ENCODE measurements around the gene FRMD8.

FRMD8 gene, protein sequence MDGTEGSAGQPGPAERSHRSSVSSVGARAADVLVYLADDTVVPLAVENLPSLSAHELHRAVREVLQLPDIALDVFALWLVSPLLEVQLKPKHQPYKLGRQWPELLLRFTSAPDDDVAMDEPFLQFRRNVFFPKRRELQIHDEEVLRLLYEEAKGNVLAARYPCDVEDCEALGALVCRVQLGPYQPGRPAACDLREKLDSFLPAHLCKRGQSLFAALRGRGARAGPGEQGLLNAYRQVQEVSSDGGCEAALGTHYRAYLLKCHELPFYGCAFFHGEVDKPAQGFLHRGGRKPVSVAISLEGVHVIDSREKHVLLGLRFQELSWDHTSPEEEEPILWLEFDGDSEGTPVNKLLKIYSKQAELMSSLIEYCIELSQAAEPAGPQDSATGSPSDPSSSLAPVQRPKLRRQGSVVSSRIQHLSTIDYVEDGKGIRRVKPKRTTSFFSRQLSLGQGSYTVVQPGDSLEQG

DNA sequence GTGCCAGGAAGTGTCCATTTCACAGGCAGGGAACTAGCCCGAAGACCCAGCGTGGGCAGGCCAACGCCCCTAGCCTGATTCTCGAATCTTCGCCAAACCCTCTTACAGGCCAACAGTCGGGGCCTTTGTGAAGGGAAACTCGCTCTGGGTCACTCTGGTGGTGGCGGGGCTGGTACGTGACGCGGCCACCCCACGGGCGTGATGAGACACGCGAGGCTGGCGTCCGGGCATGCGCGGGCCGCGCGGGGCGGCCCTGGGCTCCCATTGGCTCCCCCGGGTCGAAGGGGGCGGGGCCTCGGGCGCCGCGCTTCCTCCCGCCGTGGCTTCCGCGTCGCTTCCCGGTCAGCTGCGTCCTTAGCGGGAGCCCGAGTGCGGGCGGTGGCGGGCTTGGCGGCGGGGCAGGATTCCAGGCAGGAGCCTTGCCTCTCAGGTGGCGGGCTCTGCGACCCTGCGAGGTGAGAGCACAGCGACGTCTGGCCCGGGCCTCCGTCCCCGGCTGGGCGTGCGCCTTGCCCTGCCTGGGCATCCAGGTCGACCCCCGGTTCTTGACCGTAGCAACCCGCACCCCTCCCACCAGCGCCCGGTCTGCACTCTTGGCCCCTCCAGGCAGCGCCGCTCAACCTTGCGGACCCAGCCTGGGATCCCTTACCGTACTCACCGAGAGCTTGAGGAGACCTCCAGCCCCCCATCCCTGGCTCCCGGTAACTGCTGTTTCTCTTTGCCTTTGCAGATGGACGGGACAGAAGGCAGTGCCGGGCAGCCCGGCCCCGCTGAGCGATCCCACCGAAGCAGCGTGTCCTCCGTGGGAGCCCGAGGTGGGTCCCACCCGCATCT, at the start of gene FRMD8:
TSS of gene FRMD8 (plus strand) at position 331 of the 834 bp plus-strand sequence. CDS start at position 731, 400 bp downstream.
- peak; percentile 75 to 84 for DNase-seq

DNA sequence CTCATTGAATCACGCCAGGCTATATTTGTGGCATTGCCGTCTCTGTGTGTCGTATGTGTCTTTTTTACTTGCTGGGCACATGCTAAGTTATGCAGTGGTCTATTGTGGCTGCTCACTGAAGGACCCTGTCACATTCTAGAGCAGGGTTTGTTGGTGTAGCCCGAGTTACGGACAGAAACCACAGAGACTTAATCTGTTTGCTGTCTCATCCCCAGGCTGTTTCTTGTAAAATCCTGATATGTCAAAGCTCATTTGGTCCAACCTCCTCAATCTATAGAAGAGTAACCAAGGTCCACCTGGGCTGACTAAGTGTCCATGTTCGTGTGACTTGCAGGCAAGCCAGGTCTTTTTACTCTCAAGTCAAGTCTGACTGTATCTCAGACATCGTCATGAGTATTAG, 47.8 kb upstream of the FRMD8 start:
- DNase-seq, result no peak

DNA sequence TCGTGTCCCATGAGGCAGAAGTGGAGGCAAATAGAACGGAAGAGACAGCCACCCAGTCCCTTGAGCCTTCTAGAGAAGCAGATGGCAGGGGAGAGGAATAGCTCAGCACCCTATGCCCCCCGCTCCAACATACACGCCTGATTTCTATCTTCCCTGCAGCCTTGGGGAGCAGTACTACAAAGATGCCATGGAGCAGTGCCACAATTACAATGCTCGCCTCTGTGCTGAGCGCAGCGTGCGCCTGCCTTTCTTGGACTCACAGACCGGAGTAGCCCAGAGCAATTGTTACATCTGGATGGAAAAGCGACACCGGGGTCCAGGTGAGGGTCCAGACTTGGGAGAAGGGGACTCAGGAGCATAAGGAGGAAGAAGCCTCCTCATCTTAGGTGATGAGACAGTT, 46.2 kb upstream of the FRMD8 start:
- DNase-seq, result no peak

DNA sequence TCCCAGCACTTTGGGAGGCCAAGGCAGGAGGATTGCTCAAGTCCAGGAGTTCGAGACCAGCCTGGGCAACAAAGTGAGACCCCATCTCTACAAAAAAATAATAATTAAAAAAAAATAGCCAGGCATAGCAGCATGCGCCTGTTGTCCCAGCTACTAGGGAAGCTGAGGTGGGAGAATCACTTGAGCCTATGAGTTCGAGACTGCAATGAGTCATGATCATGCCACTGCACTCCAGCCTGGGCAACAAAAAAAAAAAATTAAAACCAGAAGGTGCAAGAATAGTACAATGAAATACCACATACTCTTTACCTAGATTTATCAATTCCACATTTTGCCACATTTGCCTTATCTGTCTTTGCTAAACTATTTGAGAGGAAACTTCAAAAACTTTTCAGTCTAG, 44.6 kb upstream of the FRMD8 start:
- no peak for DNase-seq

DNA sequence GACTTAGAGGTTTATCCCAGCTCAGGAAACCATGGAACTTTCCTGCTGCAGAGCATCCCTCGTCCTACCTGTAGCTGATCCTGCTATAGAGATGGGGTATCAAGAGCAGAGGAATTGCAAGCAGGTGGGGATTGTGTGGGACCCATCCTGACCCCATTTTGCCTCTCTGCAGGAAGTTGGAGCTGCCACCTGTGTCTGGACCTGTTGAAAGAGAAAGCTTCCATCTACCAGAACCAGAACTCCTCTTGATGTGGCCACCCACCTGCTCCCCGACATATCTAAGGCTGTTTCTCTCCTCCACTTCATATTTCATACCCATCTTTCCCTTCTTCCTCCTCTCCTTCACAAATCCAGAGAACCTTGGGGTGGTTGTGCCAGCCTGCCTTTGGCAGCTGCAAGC, 34.9 kb upstream of the FRMD8 start:
- DNase-seq, result no peak

DNA sequence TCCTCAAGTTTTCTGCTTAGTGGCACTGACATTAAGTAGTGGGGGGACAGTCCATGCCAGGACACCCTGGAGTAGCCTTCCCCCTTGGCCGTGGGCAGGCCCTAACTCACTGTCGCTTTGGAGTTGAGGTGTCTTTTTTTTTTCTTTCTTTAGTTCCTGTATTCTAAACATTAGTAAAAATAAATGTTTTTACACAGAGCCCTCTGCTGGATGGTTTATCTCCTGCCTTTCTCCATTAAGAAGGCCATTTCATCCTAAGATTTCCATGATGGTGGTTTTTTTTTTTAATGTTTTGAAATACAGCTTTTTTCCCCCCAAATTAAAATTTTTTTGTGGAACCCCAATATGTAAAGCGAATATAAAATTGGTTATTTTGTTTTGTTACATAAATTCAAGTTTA, 33.7 kb upstream of the FRMD8 start:
- DNase-seq, result no peak

DNA sequence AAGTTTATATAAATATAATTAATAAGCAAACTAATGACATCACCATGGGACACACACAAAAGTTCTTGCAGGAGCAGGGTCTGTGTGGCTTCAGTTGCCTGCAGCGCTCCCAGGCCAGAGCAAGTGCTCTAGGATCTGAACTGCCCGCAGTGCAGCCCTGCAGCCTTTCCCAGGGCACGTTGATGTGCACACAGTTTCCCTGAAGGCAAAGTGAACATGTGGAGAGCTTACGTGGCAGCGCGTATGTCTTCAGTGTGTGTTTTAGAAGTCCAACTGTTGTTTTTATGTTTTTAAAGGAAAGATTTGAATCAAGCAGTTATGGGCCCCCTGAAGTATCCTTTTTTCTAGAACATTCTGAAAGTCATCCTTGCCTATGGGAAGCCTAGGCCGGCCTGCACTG, 33.1 kb upstream of the FRMD8 start:
- no peak for DNase-seq

DNA sequence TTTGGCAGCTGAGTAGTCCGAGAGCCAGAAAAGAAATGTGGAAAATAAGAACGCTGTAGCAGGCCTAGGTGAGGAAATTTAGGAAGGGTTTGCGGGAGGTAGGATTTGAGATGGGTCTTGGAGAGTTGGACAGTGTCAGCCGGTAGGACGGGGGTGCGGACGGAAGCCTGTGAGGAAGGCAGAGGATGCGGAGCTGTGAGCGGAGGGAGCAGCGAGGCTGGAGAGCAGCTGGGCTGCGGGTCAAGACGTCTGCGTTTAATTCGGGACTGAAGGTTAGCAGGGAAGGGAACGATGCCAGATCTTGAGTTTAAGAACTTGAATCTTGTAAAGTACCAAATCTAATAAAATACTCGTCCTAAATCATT, 32.6 kb upstream of the FRMD8 start:
- DNase-seq, result no peak

DNA sequence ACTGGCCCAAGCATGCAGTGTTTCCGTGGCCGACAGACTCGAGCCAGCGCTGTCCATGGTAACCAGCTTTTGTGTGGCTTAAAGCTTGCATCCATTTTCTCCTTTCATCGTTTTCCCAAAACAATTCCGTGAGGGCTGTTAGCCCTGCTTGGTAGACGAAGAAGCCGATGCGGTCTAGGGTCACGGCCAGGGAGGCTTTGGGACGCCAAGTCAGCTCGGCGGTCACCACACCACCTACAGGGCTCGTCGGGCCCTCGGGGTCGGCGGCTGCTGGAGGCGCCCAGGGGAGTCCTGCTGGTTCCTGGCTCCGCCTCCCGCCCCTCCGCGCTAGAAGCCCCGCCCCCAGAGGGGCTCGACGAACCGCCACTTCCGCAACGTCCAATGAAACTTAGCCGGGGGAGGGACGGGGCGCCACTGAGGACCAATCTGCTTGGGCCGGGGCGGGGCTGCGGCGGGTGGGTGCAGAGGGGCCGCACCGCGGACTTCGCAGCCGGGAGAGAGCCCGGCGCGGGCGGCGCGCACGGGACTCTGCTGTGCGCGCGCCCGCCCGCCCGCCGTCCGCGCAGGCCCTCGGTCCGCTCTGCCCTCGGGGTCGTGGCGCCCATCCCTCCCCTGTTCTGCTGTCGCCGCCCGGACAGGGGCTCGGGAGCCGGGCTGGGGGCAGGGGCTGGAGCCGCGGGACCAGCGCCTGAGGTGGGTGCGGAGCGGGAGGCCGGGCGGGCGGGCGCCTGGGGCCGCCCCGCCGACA, 32.0 kb upstream of the FRMD8 start, which contains the start of gene TIGD3:
TSS of gene TIGD3 (plus strand) at position 487 of the 748 bp plus-strand sequence. CDS start 1,058 bp downstream, outside the sequence.
- DNase-seq, result peak; percentile 95

DNA sequence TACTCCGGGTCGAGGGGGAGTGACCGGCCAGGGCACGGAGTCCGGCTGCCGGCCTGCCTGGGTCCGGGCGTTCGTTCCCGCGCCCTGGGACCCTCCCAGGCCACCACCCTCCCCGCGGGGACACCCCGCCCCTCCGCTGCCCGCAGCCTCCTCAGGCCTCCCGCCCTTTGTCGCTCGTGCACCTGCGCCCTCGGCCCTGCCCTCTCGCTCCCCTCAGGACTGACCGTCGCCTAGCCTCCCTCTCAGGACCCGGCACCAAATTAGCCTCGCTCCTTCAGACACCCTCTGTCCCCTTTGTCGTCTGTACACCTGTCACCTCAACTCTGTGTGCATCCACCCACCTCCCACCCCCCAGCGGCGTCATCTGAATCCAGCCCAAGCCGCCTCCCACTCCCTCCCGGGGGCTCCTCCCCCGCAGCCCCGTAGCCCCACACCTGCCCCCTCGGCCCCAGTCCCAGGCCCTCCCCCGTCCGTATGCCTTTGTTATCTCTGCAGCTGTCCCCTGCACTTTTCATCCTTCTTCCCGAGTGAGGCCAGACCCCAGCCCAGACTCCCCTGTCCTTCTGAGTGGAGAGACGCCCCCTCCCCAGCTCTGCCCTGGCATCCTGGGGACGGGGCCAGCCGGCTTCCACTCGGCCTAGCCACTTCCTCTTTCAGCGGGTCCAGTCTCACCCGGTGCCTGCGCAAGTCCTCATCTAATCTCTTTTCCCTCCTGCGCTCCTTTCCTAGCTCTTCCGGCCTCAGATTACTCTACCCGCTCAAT, 31.2 kb upstream of the FRMD8 start:
- peak; percentile 61 to 66 for DNase-seq

DNA sequence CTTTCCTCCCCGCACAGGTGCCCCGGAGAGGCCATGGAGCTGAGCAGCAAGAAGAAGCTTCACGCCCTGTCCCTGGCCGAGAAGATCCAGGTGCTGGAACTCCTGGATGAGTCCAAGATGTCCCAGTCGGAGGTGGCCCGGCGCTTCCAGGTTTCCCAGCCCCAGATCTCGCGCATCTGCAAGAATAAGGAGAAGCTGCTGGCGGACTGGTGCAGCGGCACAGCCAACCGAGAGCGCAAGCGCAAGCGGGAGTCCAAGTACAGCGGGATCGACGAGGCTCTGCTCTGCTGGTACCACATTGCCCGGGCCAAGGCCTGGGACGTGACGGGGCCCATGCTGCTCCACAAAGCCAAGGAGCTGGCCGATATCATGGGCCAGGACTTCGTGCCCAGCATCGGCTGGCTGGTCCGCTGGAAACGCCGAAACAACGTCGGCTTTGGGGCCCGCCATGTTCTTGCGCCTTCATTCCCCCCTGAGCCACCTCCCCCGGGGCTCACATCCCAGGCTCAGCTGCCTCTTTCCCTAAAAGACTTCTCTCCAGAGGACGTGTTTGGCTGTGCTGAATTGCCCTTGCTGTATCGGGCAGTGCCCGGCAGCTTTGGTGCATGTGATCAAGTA, 30.6 kb upstream of the FRMD8 start:
- no peak for DNase-seq

DNA sequence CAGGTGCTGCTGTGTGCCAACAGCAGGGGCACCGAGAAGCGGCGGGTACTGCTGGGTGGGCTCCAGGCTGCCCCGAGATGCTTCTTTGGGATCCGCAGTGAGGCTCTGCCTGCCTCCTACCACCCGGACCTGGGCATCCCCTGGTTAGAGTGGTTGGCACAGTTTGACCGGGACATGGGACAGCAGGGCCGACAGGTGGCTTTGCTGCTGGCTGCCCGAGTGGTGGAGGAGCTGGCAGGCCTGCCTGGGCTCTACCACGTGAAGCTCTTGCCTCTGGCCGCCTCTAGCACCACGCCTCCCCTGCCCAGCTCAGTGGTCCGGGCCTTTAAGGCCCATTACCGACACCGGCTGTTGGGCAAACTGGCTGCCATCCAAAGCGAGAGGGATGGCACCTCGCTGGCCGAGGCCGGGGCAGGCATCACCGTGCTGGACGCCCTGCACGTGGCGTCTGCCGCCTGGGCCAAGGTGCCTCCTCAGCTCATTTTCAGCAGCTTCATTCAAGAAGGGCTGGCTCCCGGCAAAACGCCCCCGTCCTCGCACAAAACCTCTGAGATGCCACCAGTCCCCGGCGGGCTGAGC, 30.0 kb upstream of the FRMD8 start:
- DNase-seq, result no peak

DNA sequence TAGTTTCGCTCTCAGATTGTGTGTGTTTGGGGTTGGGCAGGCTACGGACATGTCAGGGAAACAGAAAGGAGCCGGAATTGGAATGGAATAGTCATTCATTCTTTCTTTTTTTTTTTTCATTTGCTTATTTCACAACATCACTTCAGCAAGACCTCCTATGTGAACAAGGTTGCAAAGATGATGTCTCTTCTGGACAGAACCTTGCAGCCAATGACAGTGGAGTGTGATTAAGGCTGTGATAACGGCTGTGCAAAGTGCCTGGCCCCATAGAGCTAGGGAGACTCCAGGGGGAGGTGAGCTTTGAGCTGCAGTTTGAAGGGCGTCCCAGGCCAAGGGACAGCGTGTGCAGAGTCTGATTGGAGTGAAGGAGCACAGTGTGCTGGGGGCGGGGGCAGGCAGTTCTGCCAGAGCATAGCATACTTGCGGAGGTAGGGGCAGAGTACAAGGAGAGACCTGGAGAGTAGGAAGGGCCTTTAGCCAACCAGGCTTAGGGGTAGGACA, 28.5 kb upstream of the FRMD8 start:
- no peak for DNase-seq

DNA sequence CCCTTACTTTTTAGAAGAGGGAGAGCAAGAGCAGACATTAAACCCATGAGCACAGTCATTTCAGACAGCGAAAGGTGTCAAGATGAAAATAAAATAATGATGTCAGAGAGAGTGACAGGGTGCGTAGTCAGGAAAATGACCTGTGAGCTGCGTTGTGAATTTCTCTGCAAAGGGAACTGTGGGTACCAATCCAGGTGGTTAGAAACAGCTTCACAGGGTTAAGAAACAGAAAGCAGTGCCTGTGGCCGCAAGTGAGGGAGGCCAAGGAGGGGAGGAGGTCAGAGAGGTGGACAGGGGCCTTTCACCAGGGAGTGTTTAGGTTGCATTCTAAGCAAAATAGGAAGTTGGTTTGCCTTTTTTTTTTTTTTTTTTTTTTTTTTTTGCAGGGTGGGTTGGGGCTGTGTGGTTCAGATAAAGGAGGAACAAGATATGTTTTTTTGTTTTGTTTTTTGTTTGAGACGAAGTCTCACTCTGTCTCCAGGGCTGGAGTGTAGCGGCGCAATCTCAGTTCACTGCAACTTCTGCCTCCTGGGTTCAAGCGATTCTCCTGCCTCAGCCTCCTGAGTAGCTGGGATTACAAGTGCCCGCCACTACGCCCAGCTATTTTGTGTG, 24.0 kb upstream of the FRMD8 start:
- DNase-seq, result no peak

DNA sequence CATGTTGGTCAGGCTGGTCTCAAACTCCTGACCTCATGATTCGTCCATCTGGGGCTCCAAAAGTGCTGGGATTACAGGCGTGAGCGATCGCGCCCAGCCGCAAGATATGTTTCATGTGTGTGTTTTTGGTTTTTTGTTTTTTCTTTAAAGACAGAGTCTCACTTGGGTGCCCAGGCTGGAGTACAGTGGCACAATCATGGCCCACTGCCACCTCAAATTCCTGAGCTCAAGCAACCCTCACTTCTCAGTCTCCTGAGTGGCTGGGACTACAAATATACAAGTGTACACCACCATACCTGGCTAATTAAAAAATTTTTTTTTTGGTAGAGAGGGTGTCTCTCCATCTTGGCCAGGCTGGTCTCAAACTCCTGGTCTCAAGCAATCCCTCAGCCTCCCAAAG, 23.5 kb upstream of the FRMD8 start:
- DNase-seq, result no peak

DNA sequence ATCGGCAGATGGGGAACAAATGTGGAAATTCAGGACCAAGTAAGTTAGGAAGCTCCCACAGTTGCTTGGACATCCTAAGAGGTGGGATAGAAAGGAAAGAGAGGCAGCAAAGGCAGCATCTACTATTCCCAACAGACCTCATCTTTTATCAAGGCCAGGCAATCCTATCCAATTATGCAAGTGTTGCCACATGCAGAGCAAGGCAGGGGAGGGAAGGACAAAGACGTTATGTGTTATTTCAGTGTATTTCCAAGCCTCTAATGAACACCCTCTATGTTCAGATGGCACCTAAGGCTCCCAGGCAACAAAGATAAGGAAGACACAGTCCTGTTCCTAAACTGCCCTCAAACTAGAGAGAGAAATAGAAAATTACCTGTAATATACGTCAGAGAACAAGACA, 22.7 kb upstream of the FRMD8 start:
- DNase-seq, result no peak

DNA sequence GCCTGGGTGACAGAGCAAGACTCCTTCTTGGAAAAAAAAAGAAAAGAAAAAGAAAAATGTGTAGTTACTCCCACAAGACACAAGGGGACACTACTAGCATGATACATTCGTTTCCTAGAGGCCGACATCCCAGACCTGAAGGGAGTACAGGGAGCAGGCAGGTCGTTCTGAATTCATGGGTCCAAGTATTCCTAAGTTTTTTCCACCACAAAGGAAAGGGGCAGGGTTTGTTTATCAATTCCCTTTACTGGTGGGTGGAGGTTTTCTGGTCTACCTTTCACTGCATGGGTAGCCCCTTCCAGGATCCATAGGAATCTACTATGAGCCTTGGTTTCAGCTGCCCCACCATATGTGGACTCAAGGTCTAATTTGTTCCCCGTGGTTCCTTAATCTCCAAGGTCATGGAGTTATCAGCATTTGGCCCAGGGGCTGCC, 20.1 kb upstream of the FRMD8 start:
- DNase-seq, result peak; percentile 59 to 78

DNA sequence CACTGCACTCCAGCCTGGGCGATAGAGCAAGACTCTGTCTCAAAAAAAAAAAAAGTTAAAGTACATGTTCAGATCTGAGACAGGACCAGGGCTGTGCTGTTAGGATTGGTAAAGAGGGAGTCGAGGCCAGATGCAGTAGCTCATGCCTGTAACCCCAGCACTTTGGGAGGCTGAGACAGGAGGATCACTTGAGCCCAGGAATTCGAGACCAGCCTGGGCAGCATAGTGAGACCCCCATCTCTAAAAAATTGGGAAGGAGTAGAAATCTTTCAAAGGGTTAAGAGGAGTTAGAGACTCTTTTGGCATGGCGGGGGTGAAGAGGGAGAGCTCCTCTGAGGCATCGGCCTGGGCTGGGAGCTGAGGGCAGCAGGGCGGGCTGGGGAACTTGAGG, 15.8 kb upstream of the FRMD8 start:
- DNase-seq, result no peak

DNA sequence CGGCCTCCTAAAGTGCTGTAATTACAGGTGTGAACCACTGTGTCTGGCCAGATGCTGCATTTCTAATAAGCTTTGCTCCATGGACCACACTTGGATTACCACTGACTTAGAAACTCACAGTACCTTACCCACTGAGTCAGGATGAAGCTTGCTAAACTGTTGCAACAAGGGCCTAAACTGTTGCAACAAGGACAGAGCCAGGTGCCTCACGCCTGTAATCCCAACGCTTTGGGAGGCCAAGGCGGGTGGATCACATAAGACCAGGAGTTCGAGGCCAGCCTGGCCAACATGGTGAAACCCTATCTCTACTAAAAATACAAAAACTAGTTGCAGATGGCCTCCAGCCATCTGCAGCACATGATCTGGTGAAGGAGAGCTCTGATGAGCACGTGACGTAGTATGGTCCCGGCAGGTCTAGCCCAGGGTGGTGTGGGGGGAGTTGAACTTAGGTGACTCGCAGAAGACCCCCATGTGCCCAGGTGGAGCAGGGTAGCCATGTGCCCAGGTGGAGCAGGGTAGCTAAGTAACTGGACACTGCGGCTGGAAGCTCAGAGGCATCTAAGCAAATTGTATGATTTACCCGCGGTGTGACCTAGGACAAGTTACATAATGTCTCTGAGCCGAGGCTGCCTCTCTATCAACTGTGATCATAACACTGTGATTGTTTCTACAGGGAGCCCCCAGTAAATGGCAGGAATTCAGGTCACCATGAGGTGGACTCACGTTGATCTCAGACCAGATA, 12.4 kb upstream of the FRMD8 start:
- DNase-seq, result no peak

DNA sequence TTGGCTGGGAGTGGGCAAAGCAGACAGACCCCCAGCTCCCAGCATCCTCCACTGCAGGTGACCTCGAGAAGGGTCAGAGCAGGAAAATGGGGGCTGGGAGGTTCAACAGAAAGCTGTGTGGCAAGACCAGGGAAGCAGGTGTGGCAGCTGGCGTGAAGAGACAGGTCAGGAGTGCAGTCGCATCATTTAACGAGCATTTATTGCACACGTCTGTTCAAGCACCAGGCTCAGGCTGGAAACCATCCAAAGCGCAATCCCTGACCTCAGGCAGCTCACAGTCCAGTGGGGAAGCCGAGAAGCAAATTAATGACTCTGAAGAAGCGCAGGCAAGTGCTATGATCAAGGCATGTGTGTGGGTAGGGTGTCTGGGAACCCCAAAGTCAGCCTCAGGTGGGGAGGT, 11.4 kb upstream of the FRMD8 start:
- no peak for DNase-seq

All from NCI-H2081 (cell line).